Activated CD4-positive, alpha-beta T cell treated with anti-CD3 and anti-CD28 coated beads, Interleukin-2, amount 10 ng/mL, durations not matched to agents 24 days and 14 days (primary cell): ENCODE results near the gene SPATA31C2. TPM values are rescaled to one million over a fixed set of nuclear protein-coding genes. Genes with fewer than 3 reads are reported as not detected.
A peak's percentile ranks its signal among the peaks of the same experiment; 100 is the strongest.
"Not testable (repeated sequence)": the region's sequence is repeated elsewhere in the genome, so short reads cannot be mapped to it uniquely, and the experiment has no call there.

ENCODE experiments used
- DNase-seq: peaks from one replicate; pipeline ENCODE4 v3.0.0; 2022
- H3K27ac Mint-ChIP-seq: one replicate; pipeline ENCODE4 v1.8.0; 2022; ENCODE audit warnings: mild to moderate bottlenecking, mixed read lengths
- H3K27me3 Mint-ChIP-seq: one replicate; pipeline ENCODE4 v1.8.0; 2022; ENCODE audit warnings: mixed read lengths
- H3K36me3 Mint-ChIP-seq: one replicate; pipeline ENCODE4 v1.8.0; 2022; ENCODE audit warnings: low read depth, mild to moderate bottlenecking, mixed read lengths
- H3K4me1 Mint-ChIP-seq: one replicate; pipeline ENCODE4 v1.8.0; 2021; ENCODE audit warnings: mixed read lengths
- H3K4me3 Mint-ChIP-seq: one replicate; pipeline ENCODE4 v1.8.0; 2022; ENCODE audit warnings: mild to moderate bottlenecking, moderate library complexity, mixed read lengths
- H3K9me3 Mint-ChIP-seq: one replicate; pipeline ENCODE4 v1.8.0; 2021; ENCODE audit warnings: mixed read lengths
- intact Hi-C: fragments of 100-400 bp; cut with micrococcal nuclease; formaldehyde crosslinking; loops from one replicate; pipeline ENCODE4 v1.15.1; 2023
- total RNA-seq: library from RNA; stranded (reverse); gene quantifications from 2 replicates; pipeline ENCODE4 v1.2.3, GENCODE V29; 2022

SPATA31C2 gene
- total RNA-seq: 0.09 and 0.24 TPM in 2 replicates

DNA sequence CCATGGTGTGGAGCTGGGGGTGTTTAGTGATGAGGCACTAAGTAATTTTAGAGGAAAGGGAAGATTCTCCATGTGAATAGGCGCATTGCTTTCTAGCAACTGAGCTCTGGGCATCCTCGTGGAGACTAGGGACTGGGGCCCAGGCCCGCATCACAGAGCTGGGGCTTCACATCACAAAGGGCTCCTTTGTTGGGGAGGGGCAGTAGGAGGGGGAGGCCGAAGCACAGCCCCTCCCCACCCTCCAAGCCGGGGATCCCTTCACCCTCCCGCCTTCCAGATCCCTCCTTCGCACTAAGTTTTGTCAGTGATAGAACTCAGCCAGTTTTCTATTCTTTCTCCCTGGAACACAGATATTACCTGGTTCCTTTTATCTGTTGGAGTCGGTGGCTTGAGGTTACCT is at the start of gene SPATA31C2:
TSS of gene SPATA31C2 (minus strand) at position 101 of the 400 bp plus-strand sequence. CDS start at position 72, 29 bp downstream.
- H3K27ac Mint-ChIP-seq, intact Hi-C loops, H3K9me3 Mint-ChIP-seq, H3K4me1 Mint-ChIP-seq, H3K4me3 Mint-ChIP-seq, H3K27me3 Mint-ChIP-seq, DNase-seq, H3K36me3 Mint-ChIP-seq: not testable (repeated sequence)

DNA sequence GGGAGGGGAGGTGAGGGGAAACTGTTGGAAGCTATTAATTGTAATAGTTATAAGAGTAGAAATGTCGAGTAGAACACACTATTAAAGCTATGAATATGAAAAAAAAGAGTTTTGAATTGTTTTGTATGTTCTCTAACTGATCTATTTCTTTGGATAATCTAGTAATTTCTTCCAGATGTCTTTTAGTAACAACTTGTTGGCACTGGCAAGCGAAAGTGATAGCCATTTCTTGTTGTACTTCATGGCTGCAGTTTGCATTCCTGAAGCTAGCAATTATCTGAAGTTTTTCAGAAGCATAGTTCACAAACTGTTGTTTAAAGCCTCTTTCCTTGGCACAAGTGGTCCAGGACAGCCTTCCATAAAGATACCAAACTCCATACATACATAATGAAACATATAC is 49.4 kb upstream of the SPATA31C2 start:
- Mint-ChIP-seq H3K36me3 (no peaks in the 10 kb centered on the region), H3K4me1 (peaks cover 2% of the 10 kb centered on the region), H3K27me3 (peaks cover 48% of the 10 kb centered on the region), H3K9me3 (no peaks in the 10 kb centered on the region), H3K27ac (no peak overlapping the region), H3K4me3 (no peak overlapping the region)
- DNase-seq: no peak
- intact Hi-C loops: no loop called here

DNA sequence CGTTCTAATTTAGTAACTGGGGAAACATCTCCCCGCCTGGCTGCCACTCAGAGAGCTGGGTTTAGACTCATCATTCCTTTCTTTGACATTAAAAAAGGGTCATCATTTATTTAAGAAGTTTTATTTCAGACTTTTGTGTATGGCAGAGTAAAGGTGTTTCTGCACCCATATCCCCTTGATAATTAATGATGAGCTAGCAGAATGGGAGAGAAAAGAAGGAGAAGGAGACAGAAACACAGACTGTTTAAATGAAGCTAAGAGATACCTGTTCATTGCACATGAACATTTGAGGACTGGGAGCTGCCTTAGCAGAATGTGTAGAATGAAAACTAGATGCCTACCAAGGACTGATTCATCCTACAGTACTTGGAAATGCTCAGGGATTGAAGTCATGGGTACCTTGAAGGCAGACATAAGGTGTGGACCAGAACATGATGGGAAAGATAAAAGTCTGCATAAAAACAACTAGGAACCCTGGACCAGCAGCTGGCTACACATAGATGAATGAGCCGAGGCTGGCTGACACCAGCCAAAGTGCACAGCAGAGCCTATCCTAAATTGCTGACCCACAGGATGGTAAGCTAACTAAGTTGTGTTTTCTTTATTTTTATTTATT is 48.3 kb upstream of the SPATA31C2 start:
- intact Hi-C loops: no loop called here
- Mint-ChIP-seq H3K4me1 (peaks cover 2% of the 10 kb centered on the region), H3K27me3 (peaks cover 47% of the 10 kb centered on the region), H3K27ac (no peak overlapping the region), H3K9me3 (no peaks in the 10 kb centered on the region), H3K36me3 (no peaks in the 10 kb centered on the region), H3K4me3 (no peak overlapping the region)
- DNase-seq: no peak

- intact Hi-C loops: no loop called here
- Mint-ChIP-seq H3K4me3 (no peak overlapping the region), H3K4me1 (peaks cover 8% of the 10 kb centered on the region), H3K27me3 (peaks cover 42% of the 10 kb centered on the region), H3K27ac (no peak overlapping the region), H3K36me3 (no peaks in the 10 kb centered on the region), H3K9me3 (no peaks in the 10 kb centered on the region)
- DNase-seq: no peak
These were observed 46.7 kb upstream of the SPATA31C2 start for GRCh38 chr9:88184976-88185375.

GRCh38 chr9:88183798-88184495 is 45.7 kb upstream of the SPATA31C2 start:
- Mint-ChIP-seq H3K4me3 (no peak overlapping the region), H3K4me1 (peaks cover 10% of the 10 kb centered on the region), H3K36me3 (no peaks in the 10 kb centered on the region), H3K27ac (no peak overlapping the region), H3K9me3 (no peaks in the 10 kb centered on the region), H3K27me3 (peaks cover 34% of the 10 kb centered on the region)
- DNase-seq: no peak
- intact Hi-C loops: no loop called here

DNA sequence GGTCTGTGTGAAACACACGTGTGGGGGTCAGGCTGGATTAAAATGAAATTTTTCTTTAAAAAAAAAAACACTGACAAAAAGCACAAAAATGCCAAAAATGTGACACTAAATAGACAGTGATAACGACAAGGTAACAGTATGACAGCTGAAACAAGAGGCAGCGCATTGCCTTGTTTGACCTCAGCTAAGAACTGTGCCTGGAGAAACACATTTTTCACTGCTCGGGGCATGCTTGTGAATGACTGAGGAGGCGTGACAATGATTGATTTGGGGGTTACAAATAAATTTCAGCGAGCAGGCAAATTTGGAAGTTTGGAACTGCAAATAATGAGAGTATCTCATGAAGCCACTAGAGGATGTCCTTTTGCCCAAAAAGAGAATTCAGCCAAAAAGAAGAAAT is 44.2 kb upstream of the SPATA31C2 start:
- Mint-ChIP-seq H3K27ac (no peak overlapping the region), H3K4me1 (peaks cover 18% of the 10 kb centered on the region), H3K4me3 (no peak overlapping the region), H3K36me3 (no peaks in the 10 kb centered on the region), H3K27me3 (peaks cover 34% of the 10 kb centered on the region), H3K9me3 (no peaks in the 10 kb centered on the region)
- no peak for DNase-seq
- intact Hi-C loops: no loop called here

DNA sequence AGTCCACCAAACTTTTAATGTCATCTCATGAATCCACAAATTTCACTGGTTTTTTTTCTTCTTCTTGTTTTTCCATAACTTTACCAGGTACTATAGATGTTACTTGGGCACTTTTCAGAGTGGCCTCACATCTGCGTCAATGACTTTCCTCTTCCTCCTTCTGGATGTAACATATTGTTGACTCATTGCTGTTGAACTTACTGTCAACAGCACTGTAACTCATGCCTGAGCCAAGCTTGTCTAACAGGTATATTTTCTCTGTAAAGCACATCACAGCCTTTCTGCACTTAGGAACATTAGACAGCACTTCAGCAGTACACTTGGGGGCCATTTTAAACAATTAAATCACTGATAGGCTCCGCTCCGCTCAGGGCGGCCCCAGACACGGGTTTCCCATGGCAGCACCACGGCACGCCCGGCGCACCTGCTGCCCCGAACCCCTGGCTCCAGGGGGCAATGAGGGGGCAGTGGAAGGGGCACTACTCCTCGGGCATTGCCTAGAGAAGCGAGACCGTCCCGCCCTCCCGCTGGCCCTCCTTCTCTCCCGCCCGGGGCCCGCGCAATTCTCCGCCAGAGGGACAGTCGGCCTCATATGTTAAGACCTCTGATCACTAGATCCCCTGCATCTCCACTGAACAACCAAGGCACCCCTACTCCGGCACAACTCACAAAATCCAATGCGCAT is 41.9 kb upstream of the SPATA31C2 start:
- Mint-ChIP-seq H3K27me3 (peaks cover 39% of the 10 kb centered on the region), H3K27ac (no peak overlapping the region), H3K4me1 (peaks cover 19% of the 10 kb centered on the region), H3K36me3 (no peaks in the 10 kb centered on the region), H3K4me3 (no peak overlapping the region), H3K9me3 (no peaks in the 10 kb centered on the region)
- DNase-seq: no peak
- intact Hi-C loops: no loop called here

DNA sequence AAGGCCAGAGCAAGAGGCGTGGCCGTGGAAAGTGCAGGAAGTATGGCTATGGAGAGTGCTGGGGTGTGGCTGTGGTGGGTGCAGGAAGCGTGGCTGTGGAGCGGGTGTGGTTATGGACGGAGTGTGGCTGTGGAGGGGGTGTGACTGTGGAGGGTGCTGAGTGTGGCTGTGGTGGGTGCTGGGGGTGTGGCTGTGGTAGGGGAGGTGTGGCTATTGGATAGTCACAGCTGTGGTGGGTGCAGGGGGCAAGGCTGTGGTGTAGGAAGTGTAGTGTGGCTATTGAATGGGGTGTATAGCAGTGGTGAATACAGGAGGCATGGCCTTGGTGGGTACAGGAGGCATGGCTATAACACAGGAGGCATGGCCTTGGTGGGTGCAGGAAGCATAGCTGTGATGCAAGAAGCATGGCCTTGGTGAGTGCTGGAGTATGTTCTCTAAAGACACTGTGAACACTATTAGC is 40.8 kb upstream of the SPATA31C2 start:
- peak; percentile 81 for DNase-seq
- Mint-ChIP-seq H3K4me1 (peaks cover 19% of the 10 kb centered on the region), H3K9me3 (no peaks in the 10 kb centered on the region), H3K27ac (peak overlapping the region; percentile 3), H3K27me3 (peaks cover 41% of the 10 kb centered on the region), H3K4me3 (peak overlapping the region; percentile 1), H3K36me3 (no peaks in the 10 kb centered on the region)
- intact Hi-C loops: loop anchor here (10.0 kb wide), 1 partner anchor 206 kb away; the partner anchor contains the start of gene SPIN1

DNA sequence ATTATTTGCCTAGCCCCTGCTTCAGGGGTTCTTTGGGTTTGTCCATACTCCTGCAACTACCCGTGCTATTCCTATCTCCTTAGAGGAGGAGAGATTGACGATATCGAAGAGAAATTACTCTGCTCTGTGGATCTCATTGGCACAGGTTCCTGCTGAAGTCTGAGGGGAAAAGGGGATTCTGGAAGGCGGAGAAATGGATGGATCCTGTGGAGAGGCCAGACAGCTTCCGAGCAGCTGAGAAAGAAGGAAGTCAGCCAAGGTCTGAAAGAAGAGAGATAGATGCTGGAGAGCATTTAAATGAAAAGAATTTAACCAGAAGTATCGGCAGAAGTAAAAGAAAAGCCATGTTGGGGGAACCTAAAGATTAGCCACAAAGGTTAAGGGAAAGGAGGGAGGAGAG is 40.4 kb upstream of the SPATA31C2 start:
- no peaks in the 10 kb centered on the region for H3K9me3 Mint-ChIP-seq
- intact Hi-C loops: loop anchor here (10.0 kb wide), 1 partner anchor 206 kb away; the partner anchor contains the start of gene SPIN1
- peak overlapping the region; percentile 1 for H3K4me3 Mint-ChIP-seq
- H3K4me1 Mint-ChIP-seq: peaks cover 19% of the 10 kb centered on the region
- no peak overlapping the region for H3K27ac Mint-ChIP-seq
- no peaks in the 10 kb centered on the region for H3K36me3 Mint-ChIP-seq
- DNase-seq: no peak
- H3K27me3 Mint-ChIP-seq: peaks cover 41% of the 10 kb centered on the region

GRCh38 chr9:88177371-88177770 is 39.1 kb upstream of the SPATA31C2 start:
- no peak overlapping the region for H3K27ac Mint-ChIP-seq
- H3K9me3 Mint-ChIP-seq: no peaks in the 10 kb centered on the region
- peaks cover 19% of the 10 kb centered on the region for H3K4me1 Mint-ChIP-seq
- H3K27me3 Mint-ChIP-seq: peaks cover 35% of the 10 kb centered on the region
- intact Hi-C loops: loop anchor here (10.0 kb wide), 1 partner anchor 207 kb away; the partner anchor contains the start of gene SPIN1
- no peak overlapping the region for H3K4me3 Mint-ChIP-seq
- no peak for DNase-seq
- H3K36me3 Mint-ChIP-seq: no peaks in the 10 kb centered on the region

- intact Hi-C loops: loop anchor here (10.0 kb wide), 1 partner anchor 210 kb away; the partner anchor contains the start of gene SPIN1
- H3K9me3 Mint-ChIP-seq: no peaks in the 10 kb centered on the region
- no peak overlapping the region for H3K27ac Mint-ChIP-seq
- H3K4me3 Mint-ChIP-seq: no peak overlapping the region
- H3K36me3 Mint-ChIP-seq: no peaks in the 10 kb centered on the region
- DNase-seq: no peak
- peaks cover 37% of the 10 kb centered on the region for H3K27me3 Mint-ChIP-seq
- peaks cover 12% of the 10 kb centered on the region for H3K4me1 Mint-ChIP-seq
These were observed 36.0 kb upstream of the SPATA31C2 start for GRCh38 chr9:88174324-88174723.

- intact Hi-C loops: loop anchor here (1.0 to 10.0 kb wide), 2 partner anchors 211 to 405 kb away; partner anchors contain the start of gene SPIN1
- peaks cover 33% of the 10 kb centered on the region for H3K27me3 Mint-ChIP-seq
- no peaks in the 10 kb centered on the region for H3K9me3 Mint-ChIP-seq
- H3K4me1 Mint-ChIP-seq: peaks cover 5% of the 10 kb centered on the region
- DNase-seq: peak; percentile 82
- no peak overlapping the region for H3K27ac Mint-ChIP-seq
- H3K4me3 Mint-ChIP-seq: no peak overlapping the region
- no peaks in the 10 kb centered on the region for H3K36me3 Mint-ChIP-seq
These were observed 35.2 kb upstream of the SPATA31C2 start for GRCh38 chr9:88173378-88173999.

DNA sequence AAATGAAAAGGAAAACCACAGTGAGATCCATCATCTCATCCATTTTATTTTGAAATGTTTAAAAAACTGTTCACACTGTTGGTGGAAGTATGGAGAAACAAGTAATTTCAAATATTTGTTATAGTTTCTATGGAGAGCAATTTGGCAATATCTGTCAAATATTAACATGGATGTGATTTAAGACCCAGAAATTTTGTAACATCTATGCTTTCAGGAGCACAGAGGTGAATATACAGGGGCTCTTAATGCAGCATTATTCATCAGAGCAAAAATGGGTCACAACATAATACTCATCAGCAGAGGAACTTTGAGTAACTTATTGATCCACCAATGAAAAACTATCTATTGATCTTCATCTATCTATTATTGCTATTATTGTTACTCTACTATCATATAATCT is 31.4 kb upstream of the SPATA31C2 start:
- intact Hi-C loops: loop anchor here (10.0 kb wide), 1 partner anchor 215 kb away; the partner anchor contains the start of gene SPIN1
- H3K27me3 Mint-ChIP-seq: peaks cover 17% of the 10 kb centered on the region
- no peak overlapping the region for H3K27ac Mint-ChIP-seq
- H3K9me3 Mint-ChIP-seq: no peaks in the 10 kb centered on the region
- no peak for DNase-seq
- H3K4me1 Mint-ChIP-seq: no peaks in the 10 kb centered on the region
- H3K36me3 Mint-ChIP-seq: no peaks in the 10 kb centered on the region
- H3K4me3 Mint-ChIP-seq: no peak overlapping the region
